IMR-90 (cell line): ENCODE measurements around the gene STAC3. TPM values are rescaled to one million over a fixed set of nuclear protein-coding genes. Genes with fewer than 3 reads are reported as not detected.

Source experiments
- ATAC-seq: fragments of 200-7000 bp; cut with Tn5 transposase; 2 replicates; pipeline ENCODE4 v1.9.1; 2020; ENCODE audit warnings: low read depth, mild to moderate bottlenecking, moderate library complexity
- BruUV-seq: library from RNA; stranded (reverse); fragments of 400-500 nt; replicated peaks from 2 replicates; lab custom pipeline; 2021; lab: Mats Ljungman, UMichigan
- CTCF ChIA-PET: fragments of 300-600 bp; formaldehyde crosslinking; extraction: SDS; loops from one replicate; lab custom pipeline; 2021; ENCODE audit warnings: antibody characterized with exemption; lab: Yijun Ruan, JAX
- POLR2A ChIA-PET: fragments of 300-600 bp; sonication (Branson Sonifier 250); formaldehyde crosslinking; loops from one replicate; lab custom pipeline; 2022; ENCODE audit warnings: antibody characterized with exemption; ENCODE audit not compliant: unreplicated experiment; lab: Charles Lee
- DNase-seq: peaks from one replicate; pipeline ENCODE4 v3.0.0; 2013
- H2AFZ ChIP-seq: replicated peaks from 2 replicates; pipeline ENCODE3; 2013; ENCODE audit warnings: low read length, mild to moderate bottlenecking; ENCODE audit not compliant: poor library complexity
- H2AK5ac ChIP-seq: 2 replicates; pipeline ENCODE4 v1.6.1; 2013; ENCODE audit warnings: low read depth, low read length, inconsistent platforms
- H2AK9ac ChIP-seq: replicated peaks from 2 replicates; pipeline ENCODE3; 2013; ENCODE audit warnings: mild to moderate bottlenecking, low read depth, low read length, moderate library complexity; ENCODE audit not compliant: poor library complexity
- H2BK120ac ChIP-seq: 2 replicates; pipeline ENCODE4 v1.6.1; 2013; ENCODE audit warnings: low read depth, low read length, inconsistent platforms
- H2BK15ac ChIP-seq: 3 replicates; pipeline ENCODE4 v1.6.1; 2013; ENCODE audit warnings: low read depth, low read length, inconsistent platforms
- H2BK20ac ChIP-seq: 2 replicates; pipeline ENCODE4 v1.6.1; 2013; ENCODE audit warnings: low read depth, mild to moderate bottlenecking, inconsistent platforms, low read length, moderate library complexity
- H2BK5ac ChIP-seq: 2 replicates; pipeline ENCODE4 v1.6.1; 2013; ENCODE audit warnings: mild to moderate bottlenecking, low read depth, low read length, inconsistent platforms; ENCODE audit not compliant: poor library complexity, severe bottlenecking
- H3K14ac ChIP-seq: replicated peaks from 2 replicates; pipeline ENCODE4 v1.6.1; 2013; ENCODE audit warnings: low read depth, low read length, inconsistent platforms
- H3K18ac ChIP-seq: 2 replicates; pipeline ENCODE4 v1.6.1; 2013; ENCODE audit warnings: low read depth, low read length, control low read depth
- H3K23ac ChIP-seq: 2 replicates; pipeline ENCODE4 v1.6.1; 2013; ENCODE audit warnings: low read depth, low read length, inconsistent platforms
- H3K27ac ChIP-seq: 2 replicates; pipeline ENCODE4 v1.5.1; 2013; ENCODE audit warnings: mild to moderate bottlenecking, control low read depth, low read length; ENCODE audit not compliant: insufficient read depth
- H3K27me3 ChIP-seq: 2 replicates; pipeline ENCODE4 v1.6.1; 2013; ENCODE audit warnings: low read length; ENCODE audit not compliant: control insufficient read depth, insufficient read depth
- H3K36me3 ChIP-seq: 2 replicates; pipeline ENCODE4 v1.6.1; 2013; ENCODE audit warnings: low read length, mixed read lengths; ENCODE audit not compliant: control insufficient read depth, insufficient read depth
- H3K4ac ChIP-seq: 2 replicates; pipeline ENCODE4 v1.6.1; 2013; ENCODE audit warnings: low read depth, low read length, inconsistent platforms
- H3K4me1 ChIP-seq: 2 replicates; pipeline ENCODE4 v1.6.1; 2013; ENCODE audit warnings: low read length, mixed read lengths; ENCODE audit not compliant: control insufficient read depth, insufficient read depth
- H3K4me2 ChIP-seq: 2 replicates; pipeline ENCODE4 v1.6.1; 2013; ENCODE audit warnings: low read depth, mild to moderate bottlenecking, control low read depth, low read length, moderate library complexity
- H3K4me3 ChIP-seq: 2 replicates; pipeline ENCODE4 v1.5.1; 2013; ENCODE audit warnings: low read depth, mild to moderate bottlenecking, control low read depth, low read length, moderate library complexity; ENCODE audit not compliant: insufficient read depth
- H3K56ac ChIP-seq: 2 replicates; pipeline ENCODE4 v1.6.1; 2013; ENCODE audit warnings: low read length, inconsistent platforms; ENCODE audit not compliant: insufficient read depth; ENCODE audit errors: extremely low read depth
- H3K79me1 ChIP-seq, 2 experiments: 2 replicates each; pipeline ENCODE4 v1.6.1; 2013; ENCODE audit warnings: low read length in 2 of 2, inconsistent platforms in 1 of 2, low read depth in 1 of 2
- H3K9ac ChIP-seq: 2 replicates; pipeline ENCODE4 v1.6.1; 2013; ENCODE audit warnings: low read depth, low read length, control low read depth
- H3K9me1 ChIP-seq: 2 replicates; pipeline ENCODE4 v1.6.1; 2013; ENCODE audit warnings: low read length, inconsistent platforms; ENCODE audit not compliant: insufficient read depth
- H3K9me3 ChIP-seq: 2 replicates; pipeline ENCODE4 v1.6.1; 2013; ENCODE audit warnings: low read length; ENCODE audit not compliant: control insufficient read depth, insufficient read depth
- H4K20me1 ChIP-seq: 2 replicates; pipeline ENCODE4 v1.6.1; 2013; ENCODE audit warnings: low read length, inconsistent platforms; ENCODE audit not compliant: insufficient read depth
- H4K5ac ChIP-seq: 2 replicates; pipeline ENCODE4 v1.6.1; 2013; ENCODE audit warnings: mild to moderate bottlenecking, low read depth, low read length, control low read depth
- H4K8ac ChIP-seq, 2 experiments: 2 replicates each; pipeline ENCODE4 v1.6.1; 2013; ENCODE audit warnings: low read depth in 2 of 2, low read length in 2 of 2, control low read depth in 1 of 2, inconsistent platforms in 1 of 2
- H4K91ac ChIP-seq: 2 replicates; pipeline ENCODE4 v1.6.1; 2013; ENCODE audit warnings: low read depth, low read length, inconsistent platforms; ENCODE audit not compliant: insufficient read depth
- BHLHE40 ChIP-seq: fragments of 150-350 bp; IDR thresholded peaks from 2 replicates; pipeline ENCODE4 v1.6.1; 2016; ENCODE audit warnings: mild to moderate bottlenecking, low read depth, low read length
- CEBPB ChIP-seq: IDR thresholded peaks from 2 replicates; pipeline ENCODE4 v1.6.1; 2012; ENCODE audit warnings: low read depth, low read length, improper control_type of control experiment
- CTCF ChIP-seq: conservative IDR thresholded peaks from 2 replicates; pipeline ENCODE4 v1.5.1; 2012; ENCODE audit warnings: mild to moderate bottlenecking, low read depth, low read length, improper control_type of control experiment
- ELK1 ChIP-seq: fragments of 150-350 bp; IDR thresholded peaks from 2 replicates; pipeline ENCODE4 v1.6.1; 2016; ENCODE audit warnings: low read depth, mild to moderate bottlenecking, low read length, moderate library complexity, borderline replicate concordance
- FOS ChIP-seq: fragments of 150-350 bp; IDR thresholded peaks from 2 replicates; pipeline ENCODE4 v1.6.1; 2016; ENCODE audit warnings: low read depth, low read length
- MAFK ChIP-seq: IDR thresholded peaks from 2 replicates; pipeline ENCODE4 v1.6.1; 2012; ENCODE audit warnings: low read depth, low read length, improper control_type of control experiment
- MAZ ChIP-seq: IDR thresholded peaks from 2 replicates; pipeline ENCODE4 v1.6.1; 2012; ENCODE audit warnings: low read depth, mild to moderate bottlenecking, low read length, improper control_type of control experiment, moderate library complexity, borderline replicate concordance
- MXI1 ChIP-seq: IDR thresholded peaks from 2 replicates; pipeline ENCODE4 v1.6.1; 2012; ENCODE audit warnings: low read depth, mild to moderate bottlenecking, low read length, moderate library complexity, borderline replicate concordance
- NFE2L2 ChIP-seq: fragments of 150-350 bp; IDR thresholded peaks from 2 replicates; pipeline ENCODE4 v1.6.1; 2016; ENCODE audit warnings: low read depth, mild to moderate bottlenecking, low read length
- POLR2A ChIP-seq: IDR thresholded peaks from 2 replicates; pipeline ENCODE4 v1.6.1; 2012; ENCODE audit warnings: mild to moderate bottlenecking, low read depth, low read length
- RAD21 ChIP-seq: IDR thresholded peaks from 2 replicates; pipeline ENCODE4 v1.6.1; 2012; ENCODE audit warnings: low read length, improper control_type of control experiment
- RCOR1 ChIP-seq: IDR thresholded peaks from 2 replicates; pipeline ENCODE4 v1.6.1; 2012; ENCODE audit warnings: mild to moderate bottlenecking, low read length, improper control_type of control experiment; ENCODE audit not compliant: insufficient replicate concordance
- RFX5 ChIP-seq: IDR thresholded peaks from 2 replicates; pipeline ENCODE4 v1.8.0; 2012; ENCODE audit warnings: low read depth, mild to moderate bottlenecking, low read length, moderate library complexity
- SMC3 ChIP-seq: fragments of 150-350 bp; IDR thresholded peaks from 2 replicates; pipeline ENCODE4 v1.6.1; 2016; ENCODE audit warnings: low read depth, mild to moderate bottlenecking, antibody characterized with exemption, low read length, moderate library complexity
- WGBS, 2 experiments: methylation state at CpG; one replicate each; pipeline versions ENCODE4 v1.1.5 to v1.1.7; 2013; ENCODE audit warnings: missing lambda C conversion rate in 2 of 2; ENCODE audit not compliant: insufficient read length in 1 of 2; ENCODE audit errors: extremely low coverage in 2 of 2; 5-methylcytosine and 5-hydroxymethylcytosine counted together
- dilution Hi-C: fragments of 300-500 bp; cut with HindIII; formaldehyde crosslinking; loops from one replicate; pipeline ENCODE4 v1.14.3; 2018; ENCODE audit warnings: low sequenced_read_pairs; ENCODE audit not compliant: unreplicated experiment
- in situ Hi-C: fragments of 300-500 bp; cut with MboI; formaldehyde crosslinking; loops from 3 replicates; pipeline ENCODE4 v1.14.3; 2019; ENCODE audit warnings: low sequenced_read_pairs, inconsistent platforms, mixed read lengths
- intact Hi-C: fragments of 100-400 bp; cut with micrococcal nuclease; formaldehyde crosslinking; loops from 2 replicates; pipeline ENCODE4 v1.10.0; 2022
- polyA plus RNA-seq, 3 experiments: library from polyadenylated mRNA; depleted of rRNA; stranded (reverse); fragments of >200 nt; gene quantifications; 2 replicates each; pipeline ENCODE4 v1.2.3, GENCODE V29; 2012; ENCODE audit warnings: low replicate concordance in 1 of 3
- total RNA-seq: library from RNA; depleted of rRNA; stranded (reverse); fragments of >200 nt; gene quantifications from 2 replicates; pipeline ENCODE4 v1.2.3, GENCODE V29; 2012
- TF ChIP-seq, protein P1 (sequence below): fragments of 150-350 bp; IDR thresholded peaks from 2 replicates; pipeline ENCODE4 v1.6.1; 2017; ENCODE audit warnings: mild to moderate bottlenecking, antibody characterized with exemption, low read length, low read depth

Gene STAC3
- total and polyA plus RNA-seq, 2 of the 4 experiments (the other 2 are of a cell fraction): 0.18 to 0.67 TPM

DNA sequence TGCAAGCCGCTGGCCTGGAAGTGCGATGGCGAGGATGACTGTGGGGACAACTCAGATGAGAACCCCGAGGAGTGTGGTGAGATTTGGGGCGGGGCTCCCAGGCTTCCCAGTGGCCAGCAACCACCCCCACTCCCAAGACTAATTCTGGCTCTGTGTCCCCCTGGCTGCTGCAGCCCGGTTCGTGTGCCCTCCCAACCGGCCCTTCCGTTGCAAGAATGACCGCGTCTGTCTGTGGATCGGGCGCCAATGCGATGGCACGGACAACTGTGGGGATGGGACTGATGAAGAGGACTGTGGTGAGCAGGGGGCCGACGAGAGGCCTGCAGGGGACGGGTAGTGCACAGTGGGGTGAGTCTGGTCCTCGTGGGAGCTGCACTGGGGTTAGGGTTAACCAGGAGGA is 46.5 kb downstream of the STAC3 start:
- Histone ChIP-seq H2AFZ (no peak overlapping the region), H3K14ac (no peak overlapping the region), H3K27me3 (no peaks in the 10 kb centered on the region), H3K18ac (no peak overlapping the region), H3K23ac (no peak overlapping the region), H2AK9ac (no peak overlapping the region), H4K8ac (no peak overlapping the region), H2AK5ac (no peak overlapping the region), H2BK120ac (no peak overlapping the region), H3K56ac (no peak overlapping the region), H4K5ac (no peak overlapping the region), H3K27ac (no peak overlapping the region), H3K9ac (no peak overlapping the region), H3K9me1 (no peaks in the 10 kb centered on the region), H3K4me3 (no peak overlapping the region), H4K91ac (no peak overlapping the region), H2BK15ac (no peak overlapping the region), H3K9me3 (no peaks in the 10 kb centered on the region), H4K20me1 (peaks cover 14% of the 10 kb centered on the region), H3K36me3 (peaks cover 96% of the 10 kb centered on the region), H2BK5ac (no peak overlapping the region), H2BK20ac (no peak overlapping the region), H3K4me1 (no peaks in the 10 kb centered on the region), H3K4ac (no peak overlapping the region), H3K79me1 (peaks cover 4 to 11% of the 10 kb centered on the region in 2 experiments; a peak in 2 of 4 replicates), H3K4me2 (no peak overlapping the region)
- WGBS, 2 experiments: 96% methylated on average over 14 of the region's 19 CpGs; no CpG with 5 or more reads in 1 of the 2 experiments
- ATAC-seq (no peak), DNase-seq (no peak)
- BruUV-seq: no TSS peak
- CTCF ChIA-PET: no interaction called here
- POLR2A ChIA-PET: no interaction called here
- dilution Hi-C loops: no loop called here
- intact Hi-C loops: no loop called here
- TF ChIP-seq RCOR1: no peak
- TF ChIP-seq NFE2L2: no peak
- TF ChIP-seq ELK1: no peak
- no peak for TF ChIP-seq POLR2A
- no peak for TF ChIP-seq MXI1
- no peak for TF ChIP-seq MAFK
- no peak for TF ChIP-seq CTCF
- TF ChIP-seq, protein P1, sequence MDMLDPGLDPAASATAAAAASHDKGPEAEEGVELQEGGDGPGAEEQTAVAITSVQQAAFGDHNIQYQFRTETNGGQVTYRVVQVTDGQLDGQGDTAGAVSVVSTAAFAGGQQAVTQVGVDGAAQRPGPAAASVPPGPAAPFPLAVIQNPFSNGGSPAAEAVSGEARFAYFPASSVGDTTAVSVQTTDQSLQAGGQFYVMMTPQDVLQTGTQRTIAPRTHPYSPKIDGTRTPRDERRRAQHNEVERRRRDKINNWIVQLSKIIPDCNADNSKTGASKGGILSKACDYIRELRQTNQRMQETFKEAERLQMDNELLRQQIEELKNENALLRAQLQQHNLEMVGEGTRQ: no peak
- TF ChIP-seq MAZ: no peak
- TF ChIP-seq RFX5: no peak
- no peak for TF ChIP-seq FOS
- TF ChIP-seq CEBPB: no peak
- TF ChIP-seq BHLHE40: no peak
- TF ChIP-seq SMC3: no peak
- TF ChIP-seq RAD21: no peak
- in situ Hi-C loops: no loop called here
